GM19238 (cell line): Measurements from ENCODE around the gene PAIP1.
"Not testable (repeated sequence)": the region's sequence is repeated elsewhere in the genome, so short reads cannot be mapped to it uniquely, and the experiment has no call there.

ENCODE experiments used
- DNase-seq: peaks from one replicate; pipeline ENCODE4 v3.0.0; 2011; ENCODE audit warnings: low spot score; ENCODE audit not compliant: insufficient read length

The PAIP1 gene

GRCh38 chr5:43520615-43521014 lies 36.3 kb downstream of the PAIP1 start:
- no peak for DNase-seq

GRCh38 chr5:43515678-43516048 lies 41.2 kb downstream of the PAIP1 start:
- DNase-seq, result no peak

GRCh38 chr5:43514816-43515677 lies 41.8 kb downstream of the PAIP1 start, which contains the start of gene C5orf34:
Gene C5orf34, minus strand, starts transcription at chr5:43515148. Its CDS starts 5,809 bp downstream, at chr5:43509339.
- DNase-seq, result peak; percentile 95

GRCh38 chr5:43514471-43514815 lies 42.4 kb downstream of the PAIP1 start:
- peak; percentile 8 for DNase-seq

- no peak for DNase-seq
Measured at GRCh38 chr5:43514025-43514424, 42.9 kb downstream of the PAIP1 start.

- not testable (repeated sequence) for DNase-seq
Measured at GRCh38 chr5:43511062-43511461, 45.8 kb downstream of the PAIP1 start.

GRCh38 chr5:43498581-43498980 lies 58.3 kb downstream of the PAIP1 start:
- DNase-seq, result no peak

GRCh38 chr5:43497311-43498104 lies 59.4 kb downstream of the PAIP1 start:
- DNase-seq, result no peak

- DNase-seq, result no peak
Measured at GRCh38 chr5:43491326-43491725, 65.6 kb downstream of the PAIP1 start.

GRCh38 chr5:43486353-43486752 lies 70.5 kb downstream of the PAIP1 start:
- no peak for DNase-seq

- DNase-seq, result no peak
Measured at GRCh38 chr5:43485406-43485805, 71.5 kb downstream of the PAIP1 start.

GRCh38 chr5:43484106-43484849 lies 72.6 kb downstream of the PAIP1 start:
- peak; percentile 64 for DNase-seq

GRCh38 chr5:43483298-43484105 lies 73.4 kb downstream of the PAIP1 start, which contains the start of gene TMEM267:
Gene TMEM267, minus strand, starts transcription at chr5:43483865. Its CDS starts 29,896 bp downstream, at chr5:43453969.
- peak; percentile 75 for DNase-seq

- no peak for DNase-seq
Measured at GRCh38 chr5:43482490-43483297, 74.2 kb downstream of the PAIP1 start.
